PC-9 (cell line): ENCODE data around the gene CD81. TPM values are rescaled to one million over a fixed set of nuclear protein-coding genes. Genes with fewer than 3 reads are reported as not detected.
"Not testable (repeated sequence)": the region's sequence is repeated elsewhere in the genome, so short reads cannot be mapped to it uniquely, and the experiment has no call there.

Experiments
- BruUV-seq: library from RNA; stranded (reverse); fragments of 400-500 nt; replicated peaks from 2 replicates; lab custom pipeline; 2021; lab: Mats Ljungman, UMichigan
- CTCF ChIA-PET: fragments of 300-600 bp; sonication (Branson Sonifier 250); formaldehyde crosslinking; loops from one replicate; lab custom pipeline; 2022; ENCODE audit warnings: antibody characterized with exemption; lab: Charles Lee
- POLR2A ChIA-PET: fragments of 300-600 bp; sonication (Branson Sonifier 250); formaldehyde crosslinking; loops from one replicate; lab custom pipeline; 2022; ENCODE audit warnings: antibody characterized with exemption; ENCODE audit not compliant: unreplicated experiment; lab: Charles Lee
- DNase-seq, 2 experiments: peaks; one replicate each; pipeline versions ENCODE4 v3.0.0 to v3.0.0-alpha.2; 2015 to 2022; ENCODE audit warnings: mixed read lengths in 1 of 2
- H2AFZ ChIP-seq: fragments of 200-600 bp; sonication (generic); 2 replicates; pipeline ENCODE4 v1.8.1; 2017; ENCODE audit warnings: antibody characterized with exemption
- H3F3A ChIP-seq: fragments of 200-600 bp; sonication (generic); 2 replicates; pipeline ENCODE4 v1.8.1; 2017; ENCODE audit warnings: antibody characterized with exemption, mild to moderate bottlenecking, low read depth; ENCODE audit not compliant: insufficient read depth
- H3K27ac ChIP-seq: fragments of 200-600 bp; sonication (generic); 2 replicates; pipeline ENCODE4 v1.6.1; 2016; ENCODE audit warnings: mixed run types
- H3K27me3 ChIP-seq: fragments of 200-600 bp; sonication (generic); 2 replicates; pipeline ENCODE4 v1.6.1; 2016; ENCODE audit warnings: low read depth, mixed run types; ENCODE audit not compliant: insufficient read depth
- H3K36me3 ChIP-seq: fragments of 200-600 bp; sonication (generic); 2 replicates; pipeline ENCODE4 v1.6.1; 2016; ENCODE audit warnings: low read depth, mixed run types
- H3K4me1 ChIP-seq: fragments of 200-600 bp; sonication (generic); replicated peaks from 2 replicates; pipeline ENCODE4 v1.6.1; 2016; ENCODE audit warnings: mixed run types; ENCODE audit not compliant: insufficient read depth
- H3K4me2 ChIP-seq: fragments of 200-600 bp; sonication (generic); 2 replicates; pipeline ENCODE4 v1.6.1; 2017; ENCODE audit warnings: mixed run types
- H3K4me3 ChIP-seq: fragments of 200-600 bp; sonication (generic); 2 replicates; pipeline ENCODE4 v1.6.1; 2016; ENCODE audit warnings: mixed run types
- H3K79me2 ChIP-seq: fragments of 200-600 bp; sonication (generic); 2 replicates; pipeline ENCODE4 v1.6.1; 2017; ENCODE audit warnings: low read depth, mixed run types
- H3K9me2 ChIP-seq: fragments of 200-600 bp; sonication (generic); 2 replicates; pipeline ENCODE4 v1.8.1; 2017; ENCODE audit warnings: mild to moderate bottlenecking; ENCODE audit not compliant: insufficient read depth
- H3K9me3 ChIP-seq: fragments of 200-600 bp; sonication (generic); 2 replicates; pipeline ENCODE4 v1.8.1; 2016; ENCODE audit warnings: low read depth; ENCODE audit not compliant: insufficient read depth
- H4K20me1 ChIP-seq: fragments of 200-600 bp; sonication (generic); 2 replicates; pipeline ENCODE4 v1.8.1; 2017; ENCODE audit not compliant: insufficient read depth
- EZH2 ChIP-seq: fragments of 200-600 bp; sonication (generic); IDR thresholded peaks from 2 replicates; pipeline ENCODE4 v1.8.0; 2017; ENCODE audit warnings: antibody characterized with exemption, low read depth
- intact Hi-C: fragments of 100-400 bp; cut with micrococcal nuclease; formaldehyde crosslinking; loops from one replicate; pipeline ENCODE4 v1.10.0; 2022; ENCODE audit not compliant: unreplicated experiment
- total RNA-seq: library from RNA; stranded (reverse); gene quantifications from 2 replicates; pipeline ENCODE4 v1.2.3, GENCODE V29; 2021
- TF ChIP-seq, protein P1 (sequence below): fragments of 200-600 bp; sonication (generic); conservative IDR thresholded peaks from 2 replicates; pipeline ENCODE4 v1.6.1; 2017; ENCODE audit warnings: mixed run types, antibody characterized with exemption, mild to moderate bottlenecking, moderate library complexity

Gene CD81
- total RNA-seq, 1 experiment from 2014 or later: 180 TPM

DNA sequence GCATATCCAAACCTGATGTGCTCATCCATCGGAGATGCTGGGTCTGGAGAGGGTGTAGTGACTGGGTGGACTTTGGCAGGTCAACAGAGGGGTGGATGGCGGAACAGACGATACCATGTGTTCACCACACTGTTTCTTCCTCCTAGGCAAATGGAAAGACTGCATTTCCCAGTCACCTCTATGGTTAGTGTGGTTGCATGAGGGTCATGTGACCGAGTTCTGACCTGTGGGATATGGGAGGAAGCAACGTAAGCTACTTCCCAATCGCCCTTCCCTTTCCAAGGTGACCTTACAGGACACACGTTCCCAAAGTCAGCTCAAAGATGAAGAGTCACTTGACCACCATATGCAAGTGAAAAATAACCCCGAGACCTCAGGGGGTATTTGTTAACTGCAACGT, 47.6 kb upstream of the CD81 start:
- BruUV-seq: no TSS peak
- Histone ChIP-seq H2AFZ (no peak overlapping the region), H3K4me2 (no peak overlapping the region), H4K20me1 (no peaks in the 10 kb centered on the region), H3F3A (peaks cover 7% of the 10 kb centered on the region; the same call in 1 of the 2 replicates), H3K9me3 (no peaks in the 10 kb centered on the region), H3K9me2 (no peaks in the 10 kb centered on the region), H3K36me3 (no peaks in the 10 kb centered on the region), H3K27ac (no peak overlapping the region), H3K27me3 (no peaks in the 10 kb centered on the region), H3K4me3 (no peak overlapping the region), H3K4me1 (no peaks in the 10 kb centered on the region), H3K79me2 (no peaks in the 10 kb centered on the region)
- intact Hi-C loops: no loop called here
- TF ChIP-seq, protein P1, sequence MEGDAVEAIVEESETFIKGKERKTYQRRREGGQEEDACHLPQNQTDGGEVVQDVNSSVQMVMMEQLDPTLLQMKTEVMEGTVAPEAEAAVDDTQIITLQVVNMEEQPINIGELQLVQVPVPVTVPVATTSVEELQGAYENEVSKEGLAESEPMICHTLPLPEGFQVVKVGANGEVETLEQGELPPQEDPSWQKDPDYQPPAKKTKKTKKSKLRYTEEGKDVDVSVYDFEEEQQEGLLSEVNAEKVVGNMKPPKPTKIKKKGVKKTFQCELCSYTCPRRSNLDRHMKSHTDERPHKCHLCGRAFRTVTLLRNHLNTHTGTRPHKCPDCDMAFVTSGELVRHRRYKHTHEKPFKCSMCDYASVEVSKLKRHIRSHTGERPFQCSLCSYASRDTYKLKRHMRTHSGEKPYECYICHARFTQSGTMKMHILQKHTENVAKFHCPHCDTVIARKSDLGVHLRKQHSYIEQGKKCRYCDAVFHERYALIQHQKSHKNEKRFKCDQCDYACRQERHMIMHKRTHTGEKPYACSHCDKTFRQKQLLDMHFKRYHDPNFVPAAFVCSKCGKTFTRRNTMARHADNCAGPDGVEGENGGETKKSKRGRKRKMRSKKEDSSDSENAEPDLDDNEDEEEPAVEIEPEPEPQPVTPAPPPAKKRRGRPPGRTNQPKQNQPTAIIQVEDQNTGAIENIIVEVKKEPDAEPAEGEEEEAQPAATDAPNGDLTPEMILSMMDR: no peak
- TF ChIP-seq EZH2: no peak
- ChIA-PET CTCF (no interaction called here), POLR2A (no interaction called here)
- no peak for DNase-seq

DNA sequence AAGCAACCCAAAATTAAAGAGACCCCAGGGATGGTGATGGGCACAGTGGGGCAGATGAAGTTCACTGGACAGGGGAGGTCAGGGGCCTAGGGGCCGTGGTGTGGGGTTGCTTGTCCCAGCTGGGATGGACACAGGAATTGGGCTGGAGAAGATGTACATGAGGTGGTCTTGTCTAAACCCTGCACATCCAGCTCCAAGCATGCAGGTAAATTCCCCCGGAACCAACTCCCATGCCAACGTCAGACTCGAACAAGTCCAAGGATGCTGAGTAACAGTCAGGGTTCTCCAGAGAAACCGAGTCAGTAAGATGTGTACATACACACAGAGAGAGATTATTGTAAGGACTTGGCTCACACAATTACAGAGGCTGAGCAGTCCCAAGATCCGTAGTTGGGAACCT, 46.4 kb upstream of the CD81 start:
- Histone ChIP-seq H3K4me3 (no peak overlapping the region), H3K79me2 (no peaks in the 10 kb centered on the region), H3K27me3 (peaks cover 2% of the 10 kb centered on the region; the same call in 1 of the 2 replicates), H2AFZ (no peak overlapping the region), H3K4me1 (no peaks in the 10 kb centered on the region), H3F3A (peaks cover 7% of the 10 kb centered on the region; the same call in 1 of the 2 replicates), H3K9me2 (no peaks in the 10 kb centered on the region), H3K36me3 (no peaks in the 10 kb centered on the region), H3K27ac (no peak overlapping the region), H4K20me1 (no peaks in the 10 kb centered on the region), H3K4me2 (no peak overlapping the region), H3K9me3 (no peaks in the 10 kb centered on the region)
- TF ChIP-seq, protein P1: no peak
- no peak for TF ChIP-seq EZH2
- intact Hi-C loops: no loop called here
- DNase-seq: no peak
- no TSS peak for BruUV-seq
- ChIA-PET CTCF (no interaction called here), POLR2A (no interaction called here)

DNA sequence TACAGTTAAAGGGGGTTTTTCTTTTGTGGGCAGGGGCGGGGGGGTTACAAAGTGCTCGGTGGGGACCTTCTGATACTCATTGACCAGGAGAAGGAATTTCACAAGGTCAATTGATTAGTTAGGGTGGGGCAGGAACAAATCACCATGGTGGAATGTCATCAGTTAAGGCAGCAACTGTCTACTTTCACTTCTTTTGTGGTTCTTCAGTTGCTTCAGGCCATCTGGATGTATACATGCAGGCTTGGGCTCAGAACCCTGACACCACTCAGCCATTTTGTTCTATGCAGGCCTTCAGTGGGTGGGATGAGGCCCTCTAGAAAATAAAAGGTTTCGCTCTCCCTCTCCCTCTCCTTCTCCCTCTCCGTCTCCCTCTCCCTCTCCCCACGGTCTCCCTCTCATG, 45.7 kb upstream of the CD81 start:
- TF ChIP-seq, protein P1: no peak
- TF ChIP-seq EZH2: no peak
- Histone ChIP-seq H3K27me3 (peaks cover 9% of the 10 kb centered on the region), H3K27ac (no peak overlapping the region), H3K9me2 (no peaks in the 10 kb centered on the region), H3K4me1 (no peaks in the 10 kb centered on the region), H3K36me3 (no peaks in the 10 kb centered on the region), H3F3A (peaks cover 2% of the 10 kb centered on the region; the same call in 1 of the 2 replicates), H3K4me2 (no peak overlapping the region), H2AFZ (no peak overlapping the region), H4K20me1 (no peaks in the 10 kb centered on the region), H3K79me2 (no peaks in the 10 kb centered on the region), H3K9me3 (no peaks in the 10 kb centered on the region), H3K4me3 (no peak overlapping the region)
- BruUV-seq: no TSS peak
- intact Hi-C loops: no loop called here
- ChIA-PET CTCF (no interaction called here), POLR2A (no interaction called here)
- DNase-seq: no peak

DNA sequence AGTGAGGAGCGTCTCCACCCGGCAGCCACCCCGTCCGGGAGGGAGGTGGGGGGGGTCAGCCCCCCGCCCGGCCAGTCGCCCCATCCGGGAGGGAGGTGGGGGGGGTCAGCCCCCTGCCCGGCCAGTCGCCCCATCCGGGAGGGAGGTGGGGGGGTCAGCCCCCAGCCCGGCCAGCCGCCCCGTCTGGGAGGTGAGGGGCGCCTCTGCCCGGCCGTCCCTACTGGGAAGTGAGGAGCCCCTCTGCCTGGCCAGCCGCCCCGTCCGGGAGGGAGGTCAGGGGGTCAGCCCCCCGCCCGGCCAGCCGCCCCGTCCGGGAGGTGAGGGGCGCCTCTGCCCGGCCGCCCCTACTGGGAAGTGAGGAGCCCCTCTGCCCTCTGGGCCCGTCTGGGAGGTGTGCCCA, 44.5 kb upstream of the CD81 start:
- BruUV-seq, DNase-seq, POLR2A ChIA-PET: not testable (repeated sequence)

DNA sequence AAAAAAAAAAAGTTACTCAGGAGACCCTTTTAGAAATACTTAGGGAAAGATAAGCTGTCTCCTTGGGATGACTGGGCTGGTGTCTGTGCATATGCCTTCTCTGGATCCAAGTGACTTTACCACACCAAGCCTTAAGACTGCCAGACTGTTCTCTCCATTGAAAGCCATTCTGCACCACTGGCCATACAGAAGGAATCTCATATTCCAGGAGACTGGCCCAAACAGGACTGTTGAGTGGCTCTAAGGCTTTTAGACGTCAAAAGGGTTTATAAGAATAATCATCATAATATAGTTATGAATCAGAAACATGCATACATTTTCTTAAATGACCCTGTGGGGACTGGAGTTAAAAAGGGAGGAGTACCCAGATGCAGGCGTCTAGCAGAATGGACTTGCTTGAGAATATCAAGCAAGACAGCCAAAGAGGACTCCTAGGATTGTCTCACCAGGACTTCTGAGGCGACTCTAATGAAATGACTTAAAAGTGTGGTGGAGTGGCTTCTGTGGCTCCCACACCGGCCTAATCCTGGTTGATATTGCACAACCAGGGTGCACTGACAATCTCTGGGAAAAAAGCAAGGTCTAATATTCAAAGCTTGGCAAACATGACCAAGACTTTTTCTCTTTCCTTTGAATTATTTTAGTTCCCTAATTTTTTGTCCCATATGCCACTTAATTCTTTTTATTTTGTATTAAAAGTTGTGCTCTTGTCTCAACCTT, 43.5 kb upstream of the CD81 start:
- BruUV-seq, CTCF ChIA-PET, H3K4me2 ChIP-seq, H3K9me3 ChIP-seq, intact Hi-C loops, H3K4me3 ChIP-seq, H3K27ac ChIP-seq, POLR2A ChIA-PET, H4K20me1 ChIP-seq, H3K79me2 ChIP-seq, H2AFZ ChIP-seq, H3K9me2 ChIP-seq, H3K4me1 ChIP-seq, H3F3A ChIP-seq, DNase-seq, H3K36me3 ChIP-seq: not testable (repeated sequence)
- H3K27me3 ChIP-seq: peaks cover 30% of the 10 kb centered on the region

More for the DNA sequence above, 44.5 kb upstream of the CD81 start:
- H4K20me1 ChIP-seq, H3K36me3 ChIP-seq, H3F3A ChIP-seq, H2AFZ ChIP-seq, intact Hi-C loops, CTCF ChIA-PET, H3K79me2 ChIP-seq, H3K9me3 ChIP-seq, H3K4me1 ChIP-seq, H3K4me3 ChIP-seq, H3K4me2 ChIP-seq, H3K9me2 ChIP-seq, H3K27ac ChIP-seq: not testable (repeated sequence)
- H3K27me3 ChIP-seq: peaks cover 21% of the 10 kb centered on the region
